BE2C (cell line): ENCODE measurements around the gene L1CAM. TPM values are rescaled to one million over a fixed set of nuclear protein-coding genes. Genes with fewer than 3 reads are reported as not detected.

Experiments
- DNase-seq: peaks from one replicate; pipeline ENCODE4 v3.0.0-alpha.2; 2020
- H3K27me3 ChIP-seq: fragments of 250-450 bp; sonication (Bioruptor Pico); 2 replicates; pipeline ENCODE4 v1.5.1; 2020; ENCODE audit warnings: mild to moderate bottlenecking
- H3K36me3 ChIP-seq: fragments of 250-450 bp; sonication (Bioruptor Pico); 2 replicates; pipeline ENCODE4 v1.5.1; 2020; ENCODE audit warnings: mild to moderate bottlenecking
- H3K4me1 ChIP-seq: fragments of 250-450 bp; sonication (Bioruptor Pico); 2 replicates; pipeline ENCODE4 v1.5.1; 2020
- H3K4me3 ChIP-seq: 2 replicates; pipeline ENCODE4 v1.5.1; 2011; ENCODE audit warnings: low read depth, low read length
- H3K9me3 ChIP-seq: fragments of 250-450 bp; sonication (Bioruptor Pico); 2 replicates; pipeline ENCODE4 v1.5.1; 2020
- CTCF ChIP-seq: IDR thresholded peaks from 2 replicates; pipeline ENCODE4 v1.5.1; 2012; ENCODE audit warnings: mild to moderate bottlenecking, low read depth, low read length
- polyA plus RNA-seq: library from polyadenylated mRNA; unstranded; fragments of >200 nt; gene quantifications from one replicate; pipeline ENCODE4 v1.2.1, GENCODE V29; 2012; ENCODE audit warnings: low read depth, missing spikeins; ENCODE audit not compliant: insufficient read length, insufficient read depth

Gene L1CAM
- 1,367 TPM for polyA plus RNA-seq

DNA sequence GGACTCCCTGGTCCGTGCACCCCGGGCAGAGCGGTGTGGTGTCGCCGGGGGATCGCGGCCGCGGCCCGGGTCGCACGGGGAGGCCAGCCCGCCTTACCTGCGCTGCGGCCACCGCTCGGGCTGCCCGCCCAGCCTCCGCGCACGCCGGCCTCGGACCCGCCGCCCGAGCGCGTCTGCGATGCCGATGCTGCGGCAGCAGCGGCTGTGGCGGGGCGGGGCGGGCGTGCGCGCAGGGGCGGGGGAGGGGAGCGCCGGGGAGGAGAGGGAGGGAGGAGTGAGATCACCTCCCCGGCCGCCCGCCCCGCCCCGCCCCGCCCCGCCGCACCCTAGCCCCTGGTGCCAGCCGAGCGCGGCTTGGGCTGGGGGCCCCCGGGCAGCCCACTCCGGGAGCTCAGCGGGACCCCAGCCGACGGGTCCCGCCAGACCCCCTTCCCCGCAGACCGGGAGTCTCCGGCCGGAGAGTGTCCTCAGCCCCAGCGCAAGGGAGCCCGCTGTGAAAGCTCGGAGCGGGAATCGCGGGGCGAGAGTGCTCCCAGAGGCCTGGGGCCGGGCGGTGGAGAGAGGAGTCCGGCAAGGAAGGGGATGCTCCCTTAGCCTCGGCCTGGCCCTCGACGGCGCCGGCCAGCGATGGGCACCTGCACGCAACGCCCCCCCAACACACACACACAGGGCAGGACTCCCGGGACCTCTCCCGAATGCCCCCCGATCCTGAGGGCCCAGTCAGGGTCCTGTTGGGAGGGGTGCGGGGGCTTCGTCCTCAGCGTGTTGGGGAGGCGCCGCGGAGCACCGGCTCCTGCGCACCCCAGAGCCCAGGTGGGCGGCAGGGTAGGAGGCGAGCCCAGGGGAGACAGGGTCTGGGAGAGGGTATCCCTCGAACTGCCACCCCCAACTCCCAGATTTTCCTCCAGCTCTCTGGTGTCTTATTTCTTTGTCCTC lies at the start of gene L1CAM:
Gene L1CAM, minus strand, starts transcription at position 206 of the 936 bp plus-strand sequence. CDS start 10,337 bp downstream, outside the sequence.
- H3K27me3 ChIP-seq: no peaks in the 10 kb centered on the region
- no peaks in the 10 kb centered on the region for H3K9me3 ChIP-seq
- peak within 1 kb of the TSS; percentile 75 for H3K4me3 ChIP-seq
- H3K4me1 ChIP-seq: peaks cover 21% of the 10 kb centered on the region
- peaks cover 4% of the 10 kb centered on the region; the same call in 1 of the 2 replicates for H3K36me3 ChIP-seq
- no peak for TF ChIP-seq CTCF
- peak; percentile 62 for DNase-seq

GRCh38 chrX:153935326-153935851 lies 49.4 kb upstream of the L1CAM start:
- no peaks in the 10 kb centered on the region for H3K9me3 ChIP-seq
- no peaks in the 10 kb centered on the region for H3K27me3 ChIP-seq
- peak overlapping the region; percentile 42 for H3K4me3 ChIP-seq
- no peak for DNase-seq
- H3K4me1 ChIP-seq: no peaks in the 10 kb centered on the region
- H3K36me3 ChIP-seq: peaks cover 26% of the 10 kb centered on the region
- no peak for TF ChIP-seq CTCF

DNA sequence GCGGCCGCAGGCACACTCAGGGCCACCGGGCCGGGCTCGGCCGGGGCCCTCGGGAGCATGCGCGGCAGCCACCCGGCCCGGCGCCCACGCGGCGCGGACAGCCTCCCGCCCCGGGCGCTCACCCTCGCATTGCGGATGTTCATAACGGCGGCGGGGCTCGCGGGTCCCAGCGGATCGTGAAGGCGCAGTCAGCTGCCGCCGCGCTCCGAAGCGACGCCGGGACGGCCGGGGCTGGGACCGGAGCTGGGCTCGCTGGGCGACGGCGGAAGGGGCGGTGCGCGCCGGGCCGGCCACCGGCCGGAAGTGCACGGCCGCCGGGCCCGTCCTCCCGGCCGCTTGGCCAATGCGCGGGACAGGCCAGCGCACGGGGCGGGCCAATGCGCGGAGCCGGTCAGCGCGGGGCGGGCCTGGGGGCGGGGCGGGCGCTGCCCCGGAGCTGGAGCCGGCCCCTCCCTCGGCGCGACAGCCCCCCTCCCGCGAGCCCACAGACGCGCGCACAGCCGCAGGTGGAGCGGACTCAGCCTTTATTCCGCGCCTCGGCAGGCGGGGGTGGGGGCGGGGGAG lies 48.9 kb upstream of the L1CAM start, which contains the start of gene NAA10:
Gene NAA10, minus strand, starts transcription at position 276 of the 564 bp plus-strand sequence. Its CDS starts 133 bp downstream, at position 143.
- peaks cover 26% of the 10 kb centered on the region for H3K36me3 ChIP-seq
- peak; percentile 84 for DNase-seq
- no peaks in the 10 kb centered on the region for H3K4me1 ChIP-seq
- H3K27me3 ChIP-seq: no peaks in the 10 kb centered on the region
- TF ChIP-seq CTCF: no peak
- no peaks in the 10 kb centered on the region for H3K9me3 ChIP-seq
- H3K4me3 ChIP-seq: peak within 1 kb of the TSS; percentile 75

DNA sequence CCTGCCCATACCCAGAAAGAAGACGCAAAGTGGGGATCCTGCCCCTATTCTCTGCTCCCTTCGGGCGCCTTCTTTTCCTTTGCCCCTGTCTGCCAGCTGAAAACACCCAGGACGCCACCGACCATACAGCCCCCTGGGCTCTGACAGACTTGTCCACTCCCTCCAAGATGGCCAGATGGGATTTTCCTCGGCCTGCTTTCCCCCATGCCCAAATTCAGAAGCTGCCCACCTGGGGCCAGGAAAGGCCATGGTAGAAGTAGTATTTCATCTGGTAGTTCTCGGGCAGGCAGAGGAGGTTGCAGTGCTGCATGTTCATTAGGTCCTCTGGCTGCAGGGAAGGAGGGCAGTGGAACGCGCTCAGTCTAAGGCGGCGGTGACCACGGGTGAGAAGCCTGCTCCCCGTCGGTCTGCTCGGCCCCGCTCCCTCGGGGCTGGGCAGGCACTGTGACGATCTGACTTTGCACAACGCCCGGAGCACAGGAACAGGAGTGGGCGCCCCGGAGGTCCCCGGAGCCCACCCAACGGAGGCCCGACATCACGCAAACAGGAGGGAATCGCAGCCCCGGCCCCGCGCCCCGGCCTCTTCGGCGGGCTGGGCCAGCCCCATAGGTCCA lies 48.3 kb upstream of the L1CAM start:
- H3K36me3 ChIP-seq: peaks cover 31% of the 10 kb centered on the region
- H3K27me3 ChIP-seq: no peaks in the 10 kb centered on the region
- H3K4me1 ChIP-seq: no peaks in the 10 kb centered on the region; the same call in 1 of the 2 replicates
- no peaks in the 10 kb centered on the region for H3K9me3 ChIP-seq
- no peak for TF ChIP-seq CTCF
- DNase-seq: no peak
- peak overlapping the region; percentile 75 for H3K4me3 ChIP-seq

- Histone ChIP-seq H3K4me3 (peak overlapping the region; percentile 75), H3K36me3 (peaks cover 32% of the 10 kb centered on the region), H3K27me3 (no peaks in the 10 kb centered on the region), H3K9me3 (no peaks in the 10 kb centered on the region), H3K4me1 (no peaks in the 10 kb centered on the region; the same call in 1 of the 2 replicates)
- DNase-seq: no peak
- TF ChIP-seq CTCF: no peak
Measured at GRCh38 chrX:153933748-153934147, 47.8 kb upstream of the L1CAM start.
